Hepatocyte (in vitro differentiated cells): Measurements from ENCODE around the gene LSR.

Experiments used
- EZH2 ChIP-seq: fragments of 200-600 bp; sonication (generic); IDR thresholded peaks from 2 replicates; pipeline ENCODE4 v1.6.1; 2016; ENCODE audit warnings: antibody characterized with exemption, mild to moderate bottlenecking, borderline replicate concordance
- EZH2phosphoT487 ChIP-seq: fragments of 200-600 bp; sonication (generic); IDR thresholded peaks from one replicate; pipeline ENCODE4 v1.6.1; 2018; ENCODE audit warnings: antibody characterized with exemption, mild to moderate bottlenecking, low read depth, moderate library complexity; ENCODE audit not compliant: unreplicated experiment, severe bottlenecking
- TF ChIP-seq, protein P1 (sequence below): fragments of 200-600 bp; sonication (generic); IDR thresholded peaks from 2 replicates; pipeline ENCODE4 v1.5.1; 2016; ENCODE audit warnings: antibody characterized with exemption, mild to moderate bottlenecking; ENCODE audit not compliant: poor library complexity

DNA sequence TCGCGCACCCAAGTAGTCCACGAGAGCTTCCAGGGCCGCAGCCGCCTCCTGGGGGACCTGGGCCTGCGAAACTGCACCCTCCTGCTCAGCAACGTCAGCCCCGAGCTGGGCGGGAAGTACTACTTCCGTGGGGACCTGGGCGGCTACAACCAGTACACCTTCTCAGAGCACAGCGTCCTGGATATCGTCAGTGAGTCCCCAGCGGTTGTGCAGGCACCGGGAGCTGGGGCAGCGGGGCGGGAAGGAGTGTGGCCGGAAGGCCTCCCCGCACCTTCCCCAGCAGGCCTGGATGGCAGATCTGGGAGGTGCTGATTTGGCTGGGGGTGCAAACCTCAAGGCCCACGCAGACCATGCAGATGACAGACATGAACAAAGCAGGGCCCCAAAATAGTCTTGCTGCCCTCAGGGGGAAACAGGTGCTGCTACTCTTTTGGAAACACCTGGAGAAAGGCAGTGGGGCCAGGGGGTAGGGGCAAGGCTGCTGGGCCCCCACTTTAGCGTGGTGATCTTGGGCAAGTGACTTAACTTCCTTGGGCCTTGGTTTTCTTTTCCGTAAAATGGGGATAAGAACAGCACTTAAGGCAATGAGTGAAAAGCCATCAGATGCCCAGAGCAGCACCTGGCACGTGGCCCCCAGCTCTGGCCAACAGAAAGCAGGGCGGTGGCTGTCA lies 47.1 kb downstream of the LSR start:
- TF ChIP-seq, protein P1, sequence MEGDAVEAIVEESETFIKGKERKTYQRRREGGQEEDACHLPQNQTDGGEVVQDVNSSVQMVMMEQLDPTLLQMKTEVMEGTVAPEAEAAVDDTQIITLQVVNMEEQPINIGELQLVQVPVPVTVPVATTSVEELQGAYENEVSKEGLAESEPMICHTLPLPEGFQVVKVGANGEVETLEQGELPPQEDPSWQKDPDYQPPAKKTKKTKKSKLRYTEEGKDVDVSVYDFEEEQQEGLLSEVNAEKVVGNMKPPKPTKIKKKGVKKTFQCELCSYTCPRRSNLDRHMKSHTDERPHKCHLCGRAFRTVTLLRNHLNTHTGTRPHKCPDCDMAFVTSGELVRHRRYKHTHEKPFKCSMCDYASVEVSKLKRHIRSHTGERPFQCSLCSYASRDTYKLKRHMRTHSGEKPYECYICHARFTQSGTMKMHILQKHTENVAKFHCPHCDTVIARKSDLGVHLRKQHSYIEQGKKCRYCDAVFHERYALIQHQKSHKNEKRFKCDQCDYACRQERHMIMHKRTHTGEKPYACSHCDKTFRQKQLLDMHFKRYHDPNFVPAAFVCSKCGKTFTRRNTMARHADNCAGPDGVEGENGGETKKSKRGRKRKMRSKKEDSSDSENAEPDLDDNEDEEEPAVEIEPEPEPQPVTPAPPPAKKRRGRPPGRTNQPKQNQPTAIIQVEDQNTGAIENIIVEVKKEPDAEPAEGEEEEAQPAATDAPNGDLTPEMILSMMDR: no peak
- no peak for TF ChIP-seq EZH2
- TF ChIP-seq EZH2phosphoT487: no peak
